Parathyroid adenoma (tissue), 2 donors: ENCODE data around the gene LTBP2.
A peak's percentile ranks its signal among the peaks of the same experiment; 100 is the strongest.

Source experiments
- H2AFZ ChIP-seq: fragments of 300-600 bp; sonication (generic); one replicate; pipeline ENCODE4 v1.7.0; 2017; ENCODE audit warnings: antibody characterized with exemption, mild to moderate bottlenecking
- H3K27ac ChIP-seq: fragments of 300-600 bp; sonication (generic); one replicate; pipeline ENCODE4 v1.7.0; 2017
- H3K27me3 ChIP-seq: fragments of 300-600 bp; sonication (generic); one replicate; pipeline ENCODE4 v1.7.0; 2017; ENCODE audit warnings: low read length; ENCODE audit not compliant: control insufficient read depth, insufficient read depth
- H3K36me3 ChIP-seq: fragments of 300-600 bp; sonication (generic); one replicate; pipeline ENCODE4 v1.7.0; 2017; ENCODE audit warnings: low read length; ENCODE audit not compliant: control insufficient read depth, insufficient read depth
- H3K4me1 ChIP-seq: fragments of 300-600 bp; sonication (generic); one replicate; pipeline ENCODE4 v1.7.0; 2017; ENCODE audit warnings: control low read depth
- H3K4me2 ChIP-seq: fragments of 300-600 bp; sonication (generic); one replicate; pipeline ENCODE4 v1.7.0; 2017; ENCODE audit warnings: low read length
- H3K4me3 ChIP-seq: fragments of 300-600 bp; sonication (generic); one replicate; pipeline ENCODE4 v1.7.0; 2017; ENCODE audit warnings: low read depth, low read length
- H3K79me2 ChIP-seq: fragments of 300-600 bp; sonication (generic); one replicate; pipeline ENCODE4 v1.7.0; 2017; ENCODE audit warnings: control low read depth
- H3K9ac ChIP-seq: fragments of 300-600 bp; sonication (generic); one replicate; pipeline ENCODE4 v1.7.0; 2017; ENCODE audit warnings: mild to moderate bottlenecking
- H3K9me3 ChIP-seq: fragments of 300-600 bp; sonication (generic); one replicate; pipeline ENCODE4 v1.7.0; 2017; ENCODE audit warnings: low read length; ENCODE audit not compliant: control insufficient read depth
- CTCF ChIP-seq: fragments of 300-600 bp; sonication (generic); IDR thresholded peaks from one replicate; pipeline ENCODE4 v1.7.0; 2017; ENCODE audit warnings: antibody characterized with exemption, mild to moderate bottlenecking
- donor health status: primary hyperparathyroidism.

The LTBP2 gene

GRCh38 chr14:74551001-74551400, 61.0 kb downstream of the LTBP2 start:
- Histone ChIP-seq H3K79me2 (no peaks in the 10 kb centered on the region), H3K4me1 (no peaks in the 10 kb centered on the region), H3K9ac (no peak overlapping the region), H3K27ac (no peak overlapping the region), H3K9me3 (no peaks in the 10 kb centered on the region), H3K4me2 (no peak overlapping the region), H3K27me3 (no peaks in the 10 kb centered on the region), H2AFZ (no peak overlapping the region), H3K36me3 (no peaks in the 10 kb centered on the region), H3K4me3 (no peak overlapping the region)
- no peak for TF ChIP-seq CTCF

- Histone ChIP-seq H3K27ac (no peak overlapping the region), H2AFZ (no peak overlapping the region), H3K4me1 (no peaks in the 10 kb centered on the region), H3K79me2 (no peaks in the 10 kb centered on the region), H3K4me2 (no peak overlapping the region), H3K9me3 (no peaks in the 10 kb centered on the region), H3K27me3 (no peaks in the 10 kb centered on the region), H3K9ac (no peak overlapping the region), H3K36me3 (no peaks in the 10 kb centered on the region), H3K4me3 (no peak overlapping the region)
- no peak for TF ChIP-seq CTCF
Measured at GRCh38 chr14:74550071-74550470, 62.0 kb downstream of the LTBP2 start.

- Histone ChIP-seq H2AFZ (no peak overlapping the region), H3K36me3 (no peaks in the 10 kb centered on the region), H3K27ac (no peak overlapping the region), H3K79me2 (no peaks in the 10 kb centered on the region), H3K9ac (no peak overlapping the region), H3K4me1 (no peaks in the 10 kb centered on the region), H3K4me3 (no peak overlapping the region), H3K27me3 (no peaks in the 10 kb centered on the region), H3K9me3 (no peaks in the 10 kb centered on the region), H3K4me2 (no peak overlapping the region)
- TF ChIP-seq CTCF, result peak; percentile 50
Measured at GRCh38 chr14:74549588-74549987, 62.4 kb downstream of the LTBP2 start.

- no peak for TF ChIP-seq CTCF
- no peaks in the 10 kb centered on the region for H3K36me3 ChIP-seq
- H3K27me3 ChIP-seq, result no peaks in the 10 kb centered on the region
- no peak overlapping the region for H3K4me2 ChIP-seq
- no peak overlapping the region for H3K27ac ChIP-seq
- no peak overlapping the region for H3K4me3 ChIP-seq
- H3K9me3 ChIP-seq, result no peaks in the 10 kb centered on the region
- no peak overlapping the region for H2AFZ ChIP-seq
- H3K79me2 ChIP-seq, result no peaks in the 10 kb centered on the region
- no peak overlapping the region for H3K9ac ChIP-seq
- H3K4me1 ChIP-seq, result no peaks in the 10 kb centered on the region
Measured at GRCh38 chr14:74548881-74549280, 63.2 kb downstream of the LTBP2 start.

GRCh38 chr14:74547331-74547927, 64.6 kb downstream of the LTBP2 start:
- Histone ChIP-seq H3K9me3 (no peaks in the 10 kb centered on the region), H3K4me2 (no peak overlapping the region), H3K9ac (no peak overlapping the region), H3K27ac (no peak overlapping the region), H3K36me3 (no peaks in the 10 kb centered on the region), H3K27me3 (no peaks in the 10 kb centered on the region), H3K79me2 (no peaks in the 10 kb centered on the region), H2AFZ (no peak overlapping the region), H3K4me1 (no peaks in the 10 kb centered on the region), H3K4me3 (no peak overlapping the region)
- TF ChIP-seq CTCF, result no peak
